Measurements from ENCODE around the gene IFT81. TPM values are rescaled to one million over a fixed set of nuclear protein-coding genes. Genes with fewer than 3 reads are reported as not detected.

Gene IFT81
- total and polyA plus RNA-seq, 7 experiments from 2014 or later, result 0.66 to 1.3 (median 1.0) TPM

Other genes with a start within 250 kb of the IFT81 start
- 10 to 100 TPM; 19.2 to 36.2 (median 22.1) TPM for gene GLTP, start 243.8 kb upstream of the IFT81 start, total RNA-seq
- gene GLTP, start 243.8 kb upstream of the IFT81 start, polyA plus RNA-seq, result 10 to 100 TPM; 30.0 to 35.2 TPM
- 10 to 100 TPM; 21.7 to 40.0 (median 31.8) TPM for gene TCHP, start 224.1 kb upstream of the IFT81 start, total RNA-seq
- 10 to 100 TPM; 10.1 to 15.5 TPM for gene TCHP, start 224.1 kb upstream of the IFT81 start, polyA plus RNA-seq
- 100 to 1,000 TPM in 3 of 5 experiments, 10 to 100 TPM in 2; 70.3 to 128 (median 109) TPM for gene GIT2, start 128.0 kb upstream of the IFT81 start, total RNA-seq
- 10 to 100 TPM; 63.2 to 87.1 TPM for gene GIT2, start 128.0 kb upstream of the IFT81 start, polyA plus RNA-seq
- 10 to 100 TPM; 53.3 to 82.8 (median 67.0) TPM for gene ANKRD13A, start 124.9 kb upstream of the IFT81 start, total RNA-seq
- gene ANKRD13A, start 124.9 kb upstream of the IFT81 start, polyA plus RNA-seq, result 10 to 100 TPM; 33.4 to 57.0 TPM
- 10 to 100 TPM; 14.6 to 28.7 (median 27.8) TPM for gene C12orf76, start 75.8 kb upstream of the IFT81 start, total RNA-seq
- 10 to 100 TPM; 14.3 to 21.0 TPM for gene C12orf76, start 75.8 kb upstream of the IFT81 start, polyA plus RNA-seq
- 100 to 1,000 TPM in 2 of 5 experiments, 10 to 100 TPM in 3; 81.4 to 160 (median 83.9) TPM for gene ATP2A2, start 156.9 kb downstream of the IFT81 start, total RNA-seq
- gene ATP2A2, start 156.9 kb downstream of the IFT81 start, polyA plus RNA-seq, result 1 to 10 TPM; 2.1 to 2.5 TPM

All from naive thymus-derived CD4-positive, alpha-beta T cell (primary cell).